IMR-90 (cell line): ENCODE data around the gene ITIH4. TPM values are rescaled to one million over a fixed set of nuclear protein-coding genes. Genes with fewer than 3 reads are reported as not detected.

ENCODE experiments used
- ATAC-seq: fragments of 200-7000 bp; cut with Tn5 transposase; 2 replicates; pipeline ENCODE4 v1.9.1; 2020; ENCODE audit warnings: low read depth, mild to moderate bottlenecking, moderate library complexity
- BruUV-seq: library from RNA; stranded (reverse); fragments of 400-500 nt; replicated peaks from 2 replicates; lab custom pipeline; 2021; lab: Mats Ljungman, UMichigan
- CTCF ChIA-PET: fragments of 300-600 bp; formaldehyde crosslinking; extraction: SDS; loops from one replicate; lab custom pipeline; 2021; ENCODE audit warnings: antibody characterized with exemption; lab: Yijun Ruan, JAX
- POLR2A ChIA-PET: fragments of 300-600 bp; sonication (Branson Sonifier 250); formaldehyde crosslinking; loops from one replicate; lab custom pipeline; 2022; ENCODE audit warnings: antibody characterized with exemption; ENCODE audit not compliant: unreplicated experiment; lab: Charles Lee
- DNase-seq: peaks from one replicate; pipeline ENCODE4 v3.0.0; 2013
- H2AFZ ChIP-seq: replicated peaks from 2 replicates; pipeline ENCODE3; 2013; ENCODE audit warnings: low read length, mild to moderate bottlenecking; ENCODE audit not compliant: poor library complexity
- H2AK5ac ChIP-seq: 2 replicates; pipeline ENCODE4 v1.6.1; 2013; ENCODE audit warnings: low read depth, low read length, inconsistent platforms
- H2AK9ac ChIP-seq: replicated peaks from 2 replicates; pipeline ENCODE3; 2013; ENCODE audit warnings: mild to moderate bottlenecking, low read depth, low read length, moderate library complexity; ENCODE audit not compliant: poor library complexity
- H2BK120ac ChIP-seq: 2 replicates; pipeline ENCODE4 v1.6.1; 2013; ENCODE audit warnings: low read depth, low read length, inconsistent platforms
- H2BK15ac ChIP-seq: 3 replicates; pipeline ENCODE4 v1.6.1; 2013; ENCODE audit warnings: low read depth, low read length, inconsistent platforms
- H2BK20ac ChIP-seq: 2 replicates; pipeline ENCODE4 v1.6.1; 2013; ENCODE audit warnings: low read depth, mild to moderate bottlenecking, inconsistent platforms, low read length, moderate library complexity
- H2BK5ac ChIP-seq: 2 replicates; pipeline ENCODE4 v1.6.1; 2013; ENCODE audit warnings: mild to moderate bottlenecking, low read depth, low read length, inconsistent platforms; ENCODE audit not compliant: poor library complexity, severe bottlenecking
- H3K14ac ChIP-seq: replicated peaks from 2 replicates; pipeline ENCODE4 v1.6.1; 2013; ENCODE audit warnings: low read depth, low read length, inconsistent platforms
- H3K18ac ChIP-seq: 2 replicates; pipeline ENCODE4 v1.6.1; 2013; ENCODE audit warnings: low read depth, low read length, control low read depth
- H3K23ac ChIP-seq: 2 replicates; pipeline ENCODE4 v1.6.1; 2013; ENCODE audit warnings: low read depth, low read length, inconsistent platforms
- H3K27ac ChIP-seq: 2 replicates; pipeline ENCODE4 v1.5.1; 2013; ENCODE audit warnings: mild to moderate bottlenecking, control low read depth, low read length; ENCODE audit not compliant: insufficient read depth
- H3K27me3 ChIP-seq: 2 replicates; pipeline ENCODE4 v1.6.1; 2013; ENCODE audit warnings: low read length; ENCODE audit not compliant: control insufficient read depth, insufficient read depth
- H3K36me3 ChIP-seq: 2 replicates; pipeline ENCODE4 v1.6.1; 2013; ENCODE audit warnings: low read length, mixed read lengths; ENCODE audit not compliant: control insufficient read depth, insufficient read depth
- H3K4ac ChIP-seq: 2 replicates; pipeline ENCODE4 v1.6.1; 2013; ENCODE audit warnings: low read depth, low read length, inconsistent platforms
- H3K4me1 ChIP-seq: 2 replicates; pipeline ENCODE4 v1.6.1; 2013; ENCODE audit warnings: low read length, mixed read lengths; ENCODE audit not compliant: control insufficient read depth, insufficient read depth
- H3K4me2 ChIP-seq: 2 replicates; pipeline ENCODE4 v1.6.1; 2013; ENCODE audit warnings: low read depth, mild to moderate bottlenecking, control low read depth, low read length, moderate library complexity
- H3K4me3 ChIP-seq: 2 replicates; pipeline ENCODE4 v1.5.1; 2013; ENCODE audit warnings: low read depth, mild to moderate bottlenecking, control low read depth, low read length, moderate library complexity; ENCODE audit not compliant: insufficient read depth
- H3K56ac ChIP-seq: 2 replicates; pipeline ENCODE4 v1.6.1; 2013; ENCODE audit warnings: low read length, inconsistent platforms; ENCODE audit not compliant: insufficient read depth; ENCODE audit errors: extremely low read depth
- H3K79me1 ChIP-seq, 2 experiments: 2 replicates each; pipeline ENCODE4 v1.6.1; 2013; ENCODE audit warnings: low read length in 2 of 2, inconsistent platforms in 1 of 2, low read depth in 1 of 2
- H3K9ac ChIP-seq: 2 replicates; pipeline ENCODE4 v1.6.1; 2013; ENCODE audit warnings: low read depth, low read length, control low read depth
- H3K9me1 ChIP-seq: 2 replicates; pipeline ENCODE4 v1.6.1; 2013; ENCODE audit warnings: low read length, inconsistent platforms; ENCODE audit not compliant: insufficient read depth
- H3K9me3 ChIP-seq: 2 replicates; pipeline ENCODE4 v1.6.1; 2013; ENCODE audit warnings: low read length; ENCODE audit not compliant: control insufficient read depth, insufficient read depth
- H4K20me1 ChIP-seq: 2 replicates; pipeline ENCODE4 v1.6.1; 2013; ENCODE audit warnings: low read length, inconsistent platforms; ENCODE audit not compliant: insufficient read depth
- H4K5ac ChIP-seq: 2 replicates; pipeline ENCODE4 v1.6.1; 2013; ENCODE audit warnings: mild to moderate bottlenecking, low read depth, low read length, control low read depth
- H4K8ac ChIP-seq, 2 experiments: 2 replicates each; pipeline ENCODE4 v1.6.1; 2013; ENCODE audit warnings: low read depth in 2 of 2, low read length in 2 of 2, control low read depth in 1 of 2, inconsistent platforms in 1 of 2
- H4K91ac ChIP-seq: 2 replicates; pipeline ENCODE4 v1.6.1; 2013; ENCODE audit warnings: low read depth, low read length, inconsistent platforms; ENCODE audit not compliant: insufficient read depth
- BHLHE40 ChIP-seq: fragments of 150-350 bp; IDR thresholded peaks from 2 replicates; pipeline ENCODE4 v1.6.1; 2016; ENCODE audit warnings: mild to moderate bottlenecking, low read depth, low read length
- CEBPB ChIP-seq: IDR thresholded peaks from 2 replicates; pipeline ENCODE4 v1.6.1; 2012; ENCODE audit warnings: low read depth, low read length, improper control_type of control experiment
- CHD1 ChIP-seq: IDR thresholded peaks from 2 replicates; pipeline ENCODE4 v1.6.1; 2012; ENCODE audit warnings: low read depth, low read length, improper control_type of control experiment
- MAFK ChIP-seq: IDR thresholded peaks from 2 replicates; pipeline ENCODE4 v1.6.1; 2012; ENCODE audit warnings: low read depth, low read length, improper control_type of control experiment
- MAZ ChIP-seq: IDR thresholded peaks from 2 replicates; pipeline ENCODE4 v1.6.1; 2012; ENCODE audit warnings: low read depth, mild to moderate bottlenecking, low read length, improper control_type of control experiment, moderate library complexity, borderline replicate concordance
- MXI1 ChIP-seq: IDR thresholded peaks from 2 replicates; pipeline ENCODE4 v1.6.1; 2012; ENCODE audit warnings: low read depth, mild to moderate bottlenecking, low read length, moderate library complexity, borderline replicate concordance
- NFE2L2 ChIP-seq: fragments of 150-350 bp; IDR thresholded peaks from 2 replicates; pipeline ENCODE4 v1.6.1; 2016; ENCODE audit warnings: low read depth, mild to moderate bottlenecking, low read length
- RAD21 ChIP-seq: IDR thresholded peaks from 2 replicates; pipeline ENCODE4 v1.6.1; 2012; ENCODE audit warnings: low read length, improper control_type of control experiment
- RCOR1 ChIP-seq: IDR thresholded peaks from 2 replicates; pipeline ENCODE4 v1.6.1; 2012; ENCODE audit warnings: mild to moderate bottlenecking, low read length, improper control_type of control experiment; ENCODE audit not compliant: insufficient replicate concordance
- RFX5 ChIP-seq: IDR thresholded peaks from 2 replicates; pipeline ENCODE4 v1.8.0; 2012; ENCODE audit warnings: low read depth, mild to moderate bottlenecking, low read length, moderate library complexity
- SMC3 ChIP-seq: fragments of 150-350 bp; IDR thresholded peaks from 2 replicates; pipeline ENCODE4 v1.6.1; 2016; ENCODE audit warnings: low read depth, mild to moderate bottlenecking, antibody characterized with exemption, low read length, moderate library complexity
- WGBS, 2 experiments: methylation state at CpG; one replicate each; pipeline versions ENCODE4 v1.1.5 to v1.1.7; 2013; ENCODE audit warnings: missing lambda C conversion rate in 2 of 2; ENCODE audit not compliant: insufficient read length in 1 of 2; ENCODE audit errors: extremely low coverage in 2 of 2; 5-methylcytosine and 5-hydroxymethylcytosine counted together
- dilution Hi-C: fragments of 300-500 bp; cut with HindIII; formaldehyde crosslinking; loops from one replicate; pipeline ENCODE4 v1.14.3; 2018; ENCODE audit warnings: low sequenced_read_pairs; ENCODE audit not compliant: unreplicated experiment
- in situ Hi-C: fragments of 300-500 bp; cut with MboI; formaldehyde crosslinking; loops from 3 replicates; pipeline ENCODE4 v1.14.3; 2019; ENCODE audit warnings: low sequenced_read_pairs, inconsistent platforms, mixed read lengths
- intact Hi-C: fragments of 100-400 bp; cut with micrococcal nuclease; formaldehyde crosslinking; loops from 2 replicates; pipeline ENCODE4 v1.10.0; 2022
- polyA plus RNA-seq, 3 experiments: library from polyadenylated mRNA; depleted of rRNA; stranded (reverse); fragments of >200 nt; gene quantifications; 2 replicates each; pipeline ENCODE4 v1.2.3, GENCODE V29; 2012; ENCODE audit warnings: low replicate concordance in 1 of 3
- total RNA-seq: library from RNA; depleted of rRNA; stranded (reverse); fragments of >200 nt; gene quantifications from 2 replicates; pipeline ENCODE4 v1.2.3, GENCODE V29; 2012
- TF ChIP-seq, protein P1 (sequence below): conservative IDR thresholded peaks from 2 replicates; pipeline ENCODE4 v1.5.1; 2012; ENCODE audit warnings: mild to moderate bottlenecking, low read depth, low read length, improper control_type of control experiment

ITIH4 gene
- total and polyA plus RNA-seq, 2 of the 4 experiments (the other 2 are of a cell fraction), result 0.26 to 0.36 TPM

DNA sequence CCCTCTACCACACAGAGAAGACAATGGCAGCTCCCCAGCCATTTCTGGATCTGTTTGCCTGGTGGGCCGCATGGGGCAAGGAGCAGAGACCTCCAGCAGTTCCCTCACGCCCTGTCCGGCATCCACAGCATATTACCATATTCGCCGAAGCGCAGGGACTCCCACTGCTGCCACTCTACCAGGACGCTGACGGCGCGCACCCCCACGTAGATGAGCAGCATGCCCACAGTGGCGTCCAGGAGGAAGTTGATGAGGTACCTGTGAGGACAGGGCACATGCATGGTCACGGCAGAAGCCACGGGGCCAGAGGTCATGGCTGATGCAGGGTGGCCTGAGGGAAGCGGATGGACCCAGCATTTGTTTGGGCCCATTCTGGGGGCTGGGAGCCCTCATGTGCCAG is 19.2 kb upstream of the ITIH4 start:
- no peak overlapping the region for H3K4me3 ChIP-seq
- no peak overlapping the region for H3K27ac ChIP-seq
- ATAC-seq (no peak), DNase-seq (no peak)
- no peak overlapping the region for H2AK5ac ChIP-seq
- no peak overlapping the region for H2BK120ac ChIP-seq
- peaks cover 18% of the 10 kb centered on the region for H3K36me3 ChIP-seq
- intact Hi-C loops (loop anchor here (2.0 kb wide), 1 partner anchor 261 kb away; no protein-coding TSS in a partner anchor), dilution Hi-C loops (no loop called here), in situ Hi-C loops (loop anchor here (5.0 kb wide), 1 partner anchor 213 kb away; no protein-coding TSS in a partner anchor)
- H3K27me3 ChIP-seq, result no peaks in the 10 kb centered on the region
- ChIA-PET CTCF (no interaction called here), POLR2A (no interaction called here)
- H4K5ac ChIP-seq, result no peak overlapping the region
- WGBS, 2 experiments, result 98% methylated on average over 8 of the region's 15 CpGs; no CpG with 5 or more reads in 1 of the 2 experiments
- H3K4me1 ChIP-seq, result peaks cover 10% of the 10 kb centered on the region; the same call in 1 of the 2 replicates
- no peak overlapping the region for H3K4me2 ChIP-seq
- no peak overlapping the region for H2BK5ac ChIP-seq
- no peak overlapping the region for H3K14ac ChIP-seq
- no TSS peak for BruUV-seq
- H3K18ac ChIP-seq, result no peak overlapping the region
- no peak overlapping the region for H2AK9ac ChIP-seq
- no peak overlapping the region for H2AFZ ChIP-seq
- no peak overlapping the region for H3K23ac ChIP-seq
- no peak overlapping the region for H4K91ac ChIP-seq
- H2BK20ac ChIP-seq, result no peak overlapping the region
- no peak overlapping the region for H2BK15ac ChIP-seq
- H4K8ac ChIP-seq, result no peak overlapping the region
- no peaks in the 10 kb centered on the region; the same call in 1 of the 2 replicates for H3K9me1 ChIP-seq
- peaks cover 7% of the 10 kb centered on the region; the same call in 1 of the 2 replicates for H4K20me1 ChIP-seq
- H3K9me3 ChIP-seq, result no peaks in the 10 kb centered on the region
- TF ChIP-seq MXI1, result no peak
- TF ChIP-seq SMC3, result no peak
- TF ChIP-seq RAD21, result no peak
- no peak for TF ChIP-seq NFE2L2
- TF ChIP-seq CHD1, result no peak
- TF ChIP-seq MAZ, result no peak
- no peak for TF ChIP-seq RCOR1
- TF ChIP-seq, protein P1, sequence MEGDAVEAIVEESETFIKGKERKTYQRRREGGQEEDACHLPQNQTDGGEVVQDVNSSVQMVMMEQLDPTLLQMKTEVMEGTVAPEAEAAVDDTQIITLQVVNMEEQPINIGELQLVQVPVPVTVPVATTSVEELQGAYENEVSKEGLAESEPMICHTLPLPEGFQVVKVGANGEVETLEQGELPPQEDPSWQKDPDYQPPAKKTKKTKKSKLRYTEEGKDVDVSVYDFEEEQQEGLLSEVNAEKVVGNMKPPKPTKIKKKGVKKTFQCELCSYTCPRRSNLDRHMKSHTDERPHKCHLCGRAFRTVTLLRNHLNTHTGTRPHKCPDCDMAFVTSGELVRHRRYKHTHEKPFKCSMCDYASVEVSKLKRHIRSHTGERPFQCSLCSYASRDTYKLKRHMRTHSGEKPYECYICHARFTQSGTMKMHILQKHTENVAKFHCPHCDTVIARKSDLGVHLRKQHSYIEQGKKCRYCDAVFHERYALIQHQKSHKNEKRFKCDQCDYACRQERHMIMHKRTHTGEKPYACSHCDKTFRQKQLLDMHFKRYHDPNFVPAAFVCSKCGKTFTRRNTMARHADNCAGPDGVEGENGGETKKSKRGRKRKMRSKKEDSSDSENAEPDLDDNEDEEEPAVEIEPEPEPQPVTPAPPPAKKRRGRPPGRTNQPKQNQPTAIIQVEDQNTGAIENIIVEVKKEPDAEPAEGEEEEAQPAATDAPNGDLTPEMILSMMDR, result no peak
- no peak for TF ChIP-seq CEBPB
- TF ChIP-seq BHLHE40, result no peak
- TF ChIP-seq RFX5, result no peak
- no peak for TF ChIP-seq MAFK
- no peak overlapping the region for H3K9ac ChIP-seq
- H3K79me1 ChIP-seq, result no peaks in the 10 kb centered on the region; a peak in 1 of 4 replicates
- H3K56ac ChIP-seq, result no peak overlapping the region
- no peak overlapping the region for H3K4ac ChIP-seq
